Measurements from ENCODE around the gene ADGRV1.
A peak's percentile ranks its signal among the peaks of the same experiment; 100 is the strongest.

DNA sequence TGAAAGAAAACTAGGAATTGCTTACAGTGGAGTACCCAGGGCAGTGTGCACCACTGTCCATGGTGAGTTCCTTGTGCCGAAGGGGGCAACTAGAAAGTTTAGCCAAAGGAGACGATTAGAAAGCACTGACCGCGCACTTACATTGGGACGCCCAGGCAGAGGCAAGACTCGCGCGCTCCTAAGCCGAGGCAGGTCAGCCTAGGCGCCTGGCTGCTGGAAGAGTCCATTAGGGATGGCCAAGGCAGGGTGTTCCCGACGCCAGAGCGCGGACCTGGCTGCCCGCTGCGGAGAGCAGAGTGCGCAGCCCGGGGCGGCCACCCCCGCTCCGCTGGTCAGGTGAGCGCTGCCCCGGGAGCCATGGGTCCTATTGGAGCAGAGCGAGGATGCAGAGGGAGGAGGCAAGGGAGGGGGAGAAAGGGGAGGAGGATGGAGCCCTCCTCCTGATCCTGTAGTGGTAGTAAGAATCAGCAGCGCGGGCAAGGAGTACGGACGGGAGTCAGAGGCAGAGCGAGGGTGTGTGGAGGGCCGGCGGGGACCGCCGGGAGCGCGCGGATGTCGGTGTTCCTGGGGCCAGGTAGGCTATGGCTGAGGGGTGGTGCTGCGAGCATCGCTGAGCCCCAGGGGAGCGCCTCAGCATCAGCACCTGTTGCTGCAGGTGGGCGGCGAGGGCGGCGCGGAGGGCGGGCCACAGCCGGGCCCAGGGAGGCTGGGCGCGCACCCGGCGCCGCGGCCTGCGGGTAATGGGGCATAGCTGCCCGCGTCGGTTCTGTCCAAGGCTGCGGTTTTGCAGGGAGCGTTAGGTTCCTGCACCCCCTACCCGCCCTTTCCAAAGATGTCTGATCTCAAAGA is at the start of gene ADGRV1:
- TF ChIP-seq CTCF (IDR thresholded peaks at IDR 0.05) (no peak), POLR2A (IDR thresholded peaks at IDR 0.05) (no peak), POLR2AphosphoS5 (IDR thresholded peaks at IDR 0.05) (peak; percentile 67)

All from prostate gland (tissue), 2 donors.